GM23338 (cell line): ENCODE results near the gene AQP4. TPM values are rescaled to one million over a fixed set of nuclear protein-coding genes. Genes with fewer than 3 reads are reported as not detected.

Experiments used
- ATAC-seq: fragments of 200-7000 bp; cut with Tn5 transposase; 3 replicates; pipeline ENCODE4 v1.9.1; 2020
- DNase-seq: peaks from one replicate; pipeline ENCODE4 v3.0.0-alpha.2; 2015; ENCODE audit warnings: low spot score
- H2AFZ ChIP-seq: fragments of 200-600 bp; sonication (generic); 2 replicates; pipeline ENCODE4 v1.8.0; 2016; ENCODE audit warnings: antibody characterized with exemption, mild to moderate bottlenecking, moderate library complexity
- H3F3A ChIP-seq: fragments of 200-600 bp; sonication (generic); replicated peaks from 2 replicates; pipeline ENCODE4 v1.8.0; 2017; ENCODE audit warnings: antibody characterized with exemption, mixed run types, low read depth
- H3K27ac ChIP-seq: fragments of 200-600 bp; sonication (generic); 2 replicates; pipeline ENCODE4 v1.6.1; 2016; ENCODE audit warnings: low read depth
- H3K27me3 ChIP-seq: fragments of 200-600 bp; sonication (generic); 2 replicates; pipeline ENCODE4 v1.8.0; 2016; ENCODE audit warnings: mild to moderate bottlenecking, mixed run types, moderate library complexity; ENCODE audit not compliant: insufficient read depth
- H3K36me3 ChIP-seq: fragments of 200-600 bp; sonication (generic); 2 replicates; pipeline ENCODE4 v1.8.0; 2016; ENCODE audit warnings: mild to moderate bottlenecking; ENCODE audit not compliant: insufficient read depth
- H3K4me1 ChIP-seq: fragments of 200-600 bp; sonication (generic); 2 replicates; pipeline ENCODE4 v1.8.0; 2016; ENCODE audit warnings: mild to moderate bottlenecking, moderate library complexity; ENCODE audit not compliant: insufficient read depth
- H3K4me2 ChIP-seq: fragments of 200-600 bp; sonication (generic); 2 replicates; pipeline ENCODE4 v1.7.1; 2017; ENCODE audit warnings: mixed run types
- H3K4me3 ChIP-seq: fragments of 200-600 bp; sonication (generic); 2 replicates; pipeline ENCODE4 v1.6.1; 2016; ENCODE audit warnings: mixed run types
- H3K79me2 ChIP-seq: fragments of 200-600 bp; sonication (generic); replicated peaks from 2 replicates; pipeline ENCODE4 v1.8.0; 2017; ENCODE audit warnings: mild to moderate bottlenecking; ENCODE audit not compliant: insufficient read depth
- H3K9me2 ChIP-seq: fragments of 200-600 bp; sonication (generic); 2 replicates; pipeline ENCODE4 v1.8.0; 2017; ENCODE audit not compliant: insufficient read depth
- H4K20me1 ChIP-seq: fragments of 200-600 bp; sonication (generic); replicated peaks from 2 replicates; pipeline ENCODE4 v1.8.0; 2017; ENCODE audit warnings: mild to moderate bottlenecking; ENCODE audit not compliant: insufficient read depth
- H3K27ac Mint-ChIP-seq: 2 replicates; pipeline ENCODE4 v1.8.0; 2020; ENCODE audit warnings: inconsistent platforms, mild to moderate bottlenecking, moderate library complexity, mixed read lengths
- H3K27me3 Mint-ChIP-seq: 3 replicates; pipeline ENCODE4 v1.8.0; 2022; ENCODE audit warnings: low read depth, mild to moderate bottlenecking, moderate library complexity, mixed read lengths, inconsistent platforms; ENCODE audit not compliant: insufficient read depth, poor library complexity
- H3K36me3 Mint-ChIP-seq: 3 replicates; pipeline ENCODE4 v1.8.0; 2021; ENCODE audit warnings: low read depth, mild to moderate bottlenecking, inconsistent platforms, moderate library complexity, mixed read lengths
- H3K4me1 Mint-ChIP-seq: 3 replicates; pipeline ENCODE4 v1.8.0; 2020; ENCODE audit warnings: mild to moderate bottlenecking, inconsistent platforms, mixed read lengths
- H3K4me3 Mint-ChIP-seq: 3 replicates; pipeline ENCODE4 v1.8.0; 2021; ENCODE audit warnings: moderate library complexity, mild to moderate bottlenecking, inconsistent platforms, mixed read lengths
- H3K9me3 Mint-ChIP-seq: 3 replicates; pipeline ENCODE4 v1.8.0; 2020; ENCODE audit warnings: moderate library complexity, mild to moderate bottlenecking, inconsistent platforms, mixed read lengths
- CREB1 ChIP-seq: fragments of 250-450 bp; sonication (Bioruptor Pico); IDR thresholded peaks from 2 replicates; pipeline ENCODE4 v1.5.0; 2020; ENCODE audit warnings: low read depth, mild to moderate bottlenecking, moderate library complexity
- EZH2 ChIP-seq: fragments of 200-600 bp; sonication (generic); IDR thresholded peaks from one replicate; pipeline ENCODE4 v1.8.0; 2017; ENCODE audit warnings: antibody characterized with exemption, mild to moderate bottlenecking, low read depth; ENCODE audit not compliant: unreplicated experiment
- EZH2phosphoT487 ChIP-seq: fragments of 200-600 bp; sonication (generic); IDR thresholded peaks from one replicate; pipeline ENCODE4 v1.8.1; 2018; ENCODE audit warnings: antibody characterized with exemption; ENCODE audit not compliant: unreplicated experiment
- JUNB ChIP-seq: IDR thresholded peaks from one replicate; pipeline ENCODE4 v1.6.1; 2016; ENCODE audit warnings: antibody characterized with exemption; ENCODE audit not compliant: unreplicated experiment
- NANOG ChIP-seq: IDR thresholded peaks from 2 replicates; pipeline ENCODE4 v1.6.1; 2016; ENCODE audit warnings: antibody characterized with exemption, borderline replicate concordance
- POLR2AphosphoS5 ChIP-seq: IDR thresholded peaks from 2 replicates; pipeline ENCODE4 v1.6.1; 2016; ENCODE audit warnings: antibody characterized with exemption, low read depth
- STAT1 ChIP-seq: IDR thresholded peaks from one replicate; pipeline ENCODE4 v1.6.1; 2016; ENCODE audit warnings: antibody characterized with exemption; ENCODE audit not compliant: unreplicated experiment
- ZNF114 ChIP-seq: fragments of 250-450 bp; sonication (Bioruptor Pico); IDR thresholded peaks from 2 replicates; pipeline ENCODE4 v1.5.0; 2020; ENCODE audit warnings: mild to moderate bottlenecking, moderate library complexity
- polyA plus RNA-seq: library from polyadenylated mRNA; unstranded; fragments of >200 nt; fragmentation: Nextera tagmentation; extraction: Ambion mirVana; gene quantifications from 2 replicates; pipeline ENCODE4 v1.2.1, GENCODE V29; 2016
- total RNA-seq: library from RNA; depleted of rRNA; stranded (reverse); fragments of >200 nt; shearing (Covaris generic); gene quantifications from 2 replicates; pipeline ENCODE4 v1.2.3, GENCODE V29; 2014
- TF ChIP-seq, protein P1 (sequence below): IDR thresholded peaks from one replicate; pipeline ENCODE4 v1.6.1; 2018; ENCODE audit warnings: antibody characterized with exemption; ENCODE audit not compliant: unreplicated experiment
- TF ChIP-seq, protein P2 (sequence below): fragments of 250-450 bp; sonication (Bioruptor Pico); IDR thresholded peaks from 2 replicates; pipeline ENCODE4 v1.5.0; 2020; ENCODE audit warnings: mild to moderate bottlenecking, moderate library complexity
- TF ChIP-seq, protein P3 (sequence below), 2 experiments: fragments of 200-600 bp in 1 of 2; sonication (generic) in 1 of 2; conservative IDR thresholded peaks; 2 replicates each; pipeline versions ENCODE4 v1.5.1 to v1.6.1; 2016 to 2017; ENCODE audit warnings: antibody characterized with exemption in 2 of 2, low read depth in 2 of 2, mild to moderate bottlenecking in 2 of 2, moderate library complexity in 1 of 2
- TF ChIP-seq, protein P4 (sequence below): IDR thresholded peaks from 2 replicates; pipeline ENCODE4 v1.6.1; 2016; ENCODE audit warnings: antibody characterized with exemption

Gene AQP4
- total and polyA plus RNA-seq, 2 experiments from 2014 or later: 1.1 to 3.8 TPM

DNA sequence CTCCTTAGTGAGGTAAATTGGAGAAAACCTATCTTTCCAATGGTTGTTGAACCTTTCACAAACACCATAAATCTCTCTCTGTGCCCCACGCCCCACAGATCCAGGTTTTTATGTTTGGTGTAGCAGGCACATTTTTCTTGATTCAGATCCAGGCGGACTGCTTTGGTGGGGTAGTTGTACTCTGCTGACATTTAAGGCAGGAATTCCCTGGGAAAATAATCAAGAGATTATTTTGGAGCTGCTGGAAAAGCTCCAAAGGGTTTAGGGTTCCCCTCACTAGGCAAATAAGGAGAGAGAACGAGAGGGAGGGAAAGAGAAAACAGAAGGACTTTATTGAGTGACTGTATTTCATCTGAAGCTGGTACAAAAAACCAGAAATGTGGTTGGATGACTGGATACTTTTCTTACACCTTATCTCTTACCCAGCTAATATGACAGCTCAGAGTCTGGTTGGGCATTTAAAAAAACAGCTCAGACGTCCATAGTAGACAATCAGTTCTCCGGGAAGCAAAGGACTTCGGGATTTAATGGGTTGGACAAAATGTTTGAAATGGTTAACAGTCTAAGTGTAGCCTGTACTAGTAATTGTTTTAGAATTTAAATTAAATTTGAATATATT is 3.6 kb upstream of the AQP4 start:
- Histone ChIP-seq H3F3A (no peaks in the 10 kb centered on the region; the same call in 1 of the 2 replicates), H2AFZ (no peak overlapping the region), H3K36me3 (no peaks in the 10 kb centered on the region), H4K20me1 (no peaks in the 10 kb centered on the region), H3K79me2 (no peaks in the 10 kb centered on the region), H3K27me3 (peaks cover 4% of the 10 kb centered on the region; the same call in 1 of the 2 replicates), H3K9me2 (peaks cover 4% of the 10 kb centered on the region; the same call in 1 of the 2 replicates), H3K4me1 (peaks cover 17% of the 10 kb centered on the region), H3K4me3 (no peak overlapping the region), H3K27ac (no peak overlapping the region), H3K4me2 (no peak overlapping the region)
- H3K27ac Mint-ChIP-seq: no peak overlapping the region
- H3K27me3 Mint-ChIP-seq: no peaks in the 10 kb centered on the region
- DNase-seq (no peak), ATAC-seq (no peak)
- no peak for TF ChIP-seq JUNB
- no peak for TF ChIP-seq STAT1
- TF ChIP-seq, protein P1, sequence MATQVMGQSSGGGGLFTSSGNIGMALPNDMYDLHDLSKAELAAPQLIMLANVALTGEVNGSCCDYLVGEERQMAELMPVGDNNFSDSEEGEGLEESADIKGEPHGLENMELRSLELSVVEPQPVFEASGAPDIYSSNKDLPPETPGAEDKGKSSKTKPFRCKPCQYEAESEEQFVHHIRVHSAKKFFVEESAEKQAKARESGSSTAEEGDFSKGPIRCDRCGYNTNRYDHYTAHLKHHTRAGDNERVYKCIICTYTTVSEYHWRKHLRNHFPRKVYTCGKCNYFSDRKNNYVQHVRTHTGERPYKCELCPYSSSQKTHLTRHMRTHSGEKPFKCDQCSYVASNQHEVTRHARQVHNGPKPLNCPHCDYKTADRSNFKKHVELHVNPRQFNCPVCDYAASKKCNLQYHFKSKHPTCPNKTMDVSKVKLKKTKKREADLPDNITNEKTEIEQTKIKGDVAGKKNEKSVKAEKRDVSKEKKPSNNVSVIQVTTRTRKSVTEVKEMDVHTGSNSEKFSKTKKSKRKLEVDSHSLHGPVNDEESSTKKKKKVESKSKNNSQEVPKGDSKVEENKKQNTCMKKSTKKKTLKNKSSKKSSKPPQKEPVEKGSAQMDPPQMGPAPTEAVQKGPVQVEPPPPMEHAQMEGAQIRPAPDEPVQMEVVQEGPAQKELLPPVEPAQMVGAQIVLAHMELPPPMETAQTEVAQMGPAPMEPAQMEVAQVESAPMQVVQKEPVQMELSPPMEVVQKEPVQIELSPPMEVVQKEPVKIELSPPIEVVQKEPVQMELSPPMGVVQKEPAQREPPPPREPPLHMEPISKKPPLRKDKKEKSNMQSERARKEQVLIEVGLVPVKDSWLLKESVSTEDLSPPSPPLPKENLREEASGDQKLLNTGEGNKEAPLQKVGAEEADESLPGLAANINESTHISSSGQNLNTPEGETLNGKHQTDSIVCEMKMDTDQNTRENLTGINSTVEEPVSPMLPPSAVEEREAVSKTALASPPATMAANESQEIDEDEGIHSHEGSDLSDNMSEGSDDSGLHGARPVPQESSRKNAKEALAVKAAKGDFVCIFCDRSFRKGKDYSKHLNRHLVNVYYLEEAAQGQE: no peak
- no peak for TF ChIP-seq CREB1 (CRISPR knock-in tag)
- TF ChIP-seq NANOG: no peak
- no peak for TF ChIP-seq ZNF114
- TF ChIP-seq, protein P2, sequence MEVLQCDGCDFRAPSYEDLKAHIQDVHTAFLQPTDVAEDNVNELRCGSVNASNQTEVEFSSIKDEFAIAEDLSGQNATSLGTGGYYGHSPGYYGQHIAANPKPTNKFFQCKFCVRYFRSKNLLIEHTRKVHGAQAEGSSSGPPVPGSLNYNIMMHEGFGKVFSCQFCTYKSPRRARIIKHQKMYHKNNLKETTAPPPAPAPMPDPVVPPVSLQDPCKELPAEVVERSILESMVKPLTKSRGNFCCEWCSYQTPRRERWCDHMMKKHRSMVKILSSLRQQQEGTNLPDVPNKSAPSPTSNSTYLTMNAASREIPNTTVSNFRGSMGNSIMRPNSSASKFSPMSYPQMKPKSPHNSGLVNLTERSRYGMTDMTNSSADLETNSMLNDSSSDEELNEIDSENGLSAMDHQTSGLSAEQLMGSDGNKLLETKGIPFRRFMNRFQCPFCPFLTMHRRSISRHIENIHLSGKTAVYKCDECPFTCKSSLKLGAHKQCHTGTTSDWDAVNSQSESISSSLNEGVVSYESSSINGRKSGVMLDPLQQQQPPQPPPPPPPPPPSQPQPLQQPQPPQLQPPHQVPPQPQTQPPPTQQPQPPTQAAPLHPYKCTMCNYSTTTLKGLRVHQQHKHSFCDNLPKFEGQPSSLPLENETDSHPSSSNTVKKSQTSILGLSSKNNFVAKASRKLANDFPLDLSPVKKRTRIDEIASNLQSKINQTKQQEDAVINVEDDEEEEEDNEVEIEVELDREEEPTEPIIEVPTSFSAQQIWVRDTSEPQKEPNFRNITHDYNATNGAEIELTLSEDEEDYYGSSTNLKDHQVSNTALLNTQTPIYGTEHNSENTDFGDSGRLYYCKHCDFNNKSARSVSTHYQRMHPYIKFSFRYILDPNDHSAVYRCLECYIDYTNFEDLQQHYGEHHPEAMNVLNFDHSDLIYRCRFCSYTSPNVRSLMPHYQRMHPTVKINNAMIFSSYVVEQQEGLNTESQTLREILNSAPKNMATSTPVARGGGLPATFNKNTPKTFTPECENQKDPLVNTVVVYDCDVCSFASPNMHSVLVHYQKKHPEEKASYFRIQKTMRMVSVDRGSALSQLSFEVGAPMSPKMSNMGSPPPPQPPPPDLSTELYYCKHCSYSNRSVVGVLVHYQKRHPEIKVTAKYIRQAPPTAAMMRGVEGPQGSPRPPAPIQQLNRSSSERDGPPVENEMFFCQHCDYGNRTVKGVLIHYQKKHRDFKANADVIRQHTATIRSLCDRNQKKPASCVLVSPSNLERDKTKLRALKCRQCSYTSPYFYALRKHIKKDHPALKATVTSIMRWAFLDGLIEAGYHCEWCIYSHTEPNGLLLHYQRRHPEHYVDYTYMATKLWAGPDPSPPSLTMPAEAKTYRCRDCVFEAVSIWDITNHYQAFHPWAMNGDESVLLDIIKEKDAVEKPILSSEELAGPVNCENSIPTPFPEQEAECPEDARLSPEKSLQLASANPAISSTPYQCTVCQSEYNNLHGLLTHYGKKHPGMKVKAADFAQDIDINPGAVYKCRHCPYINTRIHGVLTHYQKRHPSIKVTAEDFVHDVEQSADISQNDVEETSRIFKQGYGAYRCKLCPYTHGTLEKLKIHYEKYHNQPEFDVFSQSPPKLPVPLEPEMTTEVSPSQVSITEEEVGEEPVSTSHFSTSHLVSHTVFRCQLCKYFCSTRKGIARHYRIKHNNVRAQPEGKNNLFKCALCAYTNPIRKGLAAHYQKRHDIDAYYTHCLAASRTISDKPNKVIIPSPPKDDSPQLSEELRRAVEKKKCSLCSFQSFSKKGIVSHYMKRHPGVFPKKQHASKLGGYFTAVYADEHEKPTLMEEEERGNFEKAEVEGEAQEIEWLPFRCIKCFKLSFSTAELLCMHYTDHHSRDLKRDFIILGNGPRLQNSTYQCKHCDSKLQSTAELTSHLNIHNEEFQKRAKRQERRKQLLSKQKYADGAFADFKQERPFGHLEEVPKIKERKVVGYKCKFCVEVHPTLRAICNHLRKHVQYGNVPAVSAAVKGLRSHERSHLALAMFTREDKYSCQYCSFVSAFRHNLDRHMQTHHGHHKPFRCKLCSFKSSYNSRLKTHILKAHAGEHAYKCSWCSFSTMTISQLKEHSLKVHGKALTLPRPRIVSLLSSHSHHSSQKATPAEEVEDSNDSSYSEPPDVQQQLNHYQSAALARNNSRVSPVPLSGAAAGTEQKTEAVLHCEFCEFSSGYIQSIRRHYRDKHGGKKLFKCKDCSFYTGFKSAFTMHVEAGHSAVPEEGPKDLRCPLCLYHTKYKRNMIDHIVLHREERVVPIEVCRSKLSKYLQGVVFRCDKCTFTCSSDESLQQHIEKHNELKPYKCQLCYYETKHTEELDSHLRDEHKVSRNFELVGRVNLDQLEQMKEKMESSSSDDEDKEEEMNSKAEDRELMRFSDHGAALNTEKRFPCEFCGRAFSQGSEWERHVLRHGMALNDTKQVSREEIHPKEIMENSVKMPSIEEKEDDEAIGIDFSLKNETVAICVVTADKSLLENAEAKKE (CRISPR knock-in tag): no peak
- no peak for TF ChIP-seq EZH2
- TF ChIP-seq, protein P3, sequence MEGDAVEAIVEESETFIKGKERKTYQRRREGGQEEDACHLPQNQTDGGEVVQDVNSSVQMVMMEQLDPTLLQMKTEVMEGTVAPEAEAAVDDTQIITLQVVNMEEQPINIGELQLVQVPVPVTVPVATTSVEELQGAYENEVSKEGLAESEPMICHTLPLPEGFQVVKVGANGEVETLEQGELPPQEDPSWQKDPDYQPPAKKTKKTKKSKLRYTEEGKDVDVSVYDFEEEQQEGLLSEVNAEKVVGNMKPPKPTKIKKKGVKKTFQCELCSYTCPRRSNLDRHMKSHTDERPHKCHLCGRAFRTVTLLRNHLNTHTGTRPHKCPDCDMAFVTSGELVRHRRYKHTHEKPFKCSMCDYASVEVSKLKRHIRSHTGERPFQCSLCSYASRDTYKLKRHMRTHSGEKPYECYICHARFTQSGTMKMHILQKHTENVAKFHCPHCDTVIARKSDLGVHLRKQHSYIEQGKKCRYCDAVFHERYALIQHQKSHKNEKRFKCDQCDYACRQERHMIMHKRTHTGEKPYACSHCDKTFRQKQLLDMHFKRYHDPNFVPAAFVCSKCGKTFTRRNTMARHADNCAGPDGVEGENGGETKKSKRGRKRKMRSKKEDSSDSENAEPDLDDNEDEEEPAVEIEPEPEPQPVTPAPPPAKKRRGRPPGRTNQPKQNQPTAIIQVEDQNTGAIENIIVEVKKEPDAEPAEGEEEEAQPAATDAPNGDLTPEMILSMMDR (conservative IDR thresholded peaks at IDR 0.05; ENCODE audit: low read depth in 2 of 2): no peak
- TF ChIP-seq, protein P4, sequence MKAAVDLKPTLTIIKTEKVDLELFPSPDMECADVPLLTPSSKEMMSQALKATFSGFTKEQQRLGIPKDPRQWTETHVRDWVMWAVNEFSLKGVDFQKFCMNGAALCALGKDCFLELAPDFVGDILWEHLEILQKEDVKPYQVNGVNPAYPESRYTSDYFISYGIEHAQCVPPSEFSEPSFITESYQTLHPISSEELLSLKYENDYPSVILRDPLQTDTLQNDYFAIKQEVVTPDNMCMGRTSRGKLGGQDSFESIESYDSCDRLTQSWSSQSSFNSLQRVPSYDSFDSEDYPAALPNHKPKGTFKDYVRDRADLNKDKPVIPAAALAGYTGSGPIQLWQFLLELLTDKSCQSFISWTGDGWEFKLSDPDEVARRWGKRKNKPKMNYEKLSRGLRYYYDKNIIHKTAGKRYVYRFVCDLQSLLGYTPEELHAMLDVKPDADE: no peak
- no peak for TF ChIP-seq EZH2phosphoT487
- TF ChIP-seq POLR2AphosphoS5: no peak
- H3K9me3 Mint-ChIP-seq: no peaks in the 10 kb centered on the region
- H3K4me3 Mint-ChIP-seq: no peak overlapping the region
- no peaks in the 10 kb centered on the region for H3K36me3 Mint-ChIP-seq
- H3K4me1 Mint-ChIP-seq: peaks cover 32% of the 10 kb centered on the region
